Ovary (tissue), 3 donors: ENCODE measurements around the gene DRC1.

Experiments used
- EP300 ChIP-seq: sonication (generic); formaldehyde crosslinking; IDR thresholded peaks from one replicate; pipeline ENCODE4 v1.6.1; 2017; ENCODE audit warnings: antibody characterized with exemption
- POLR2A ChIP-seq: fragments of 450-650 bp; IDR thresholded peaks from one replicate; pipeline ENCODE4 v1.6.1; 2017; ENCODE audit warnings: antibody characterized with exemption, mild to moderate bottlenecking, moderate library complexity
- TF ChIP-seq, protein P1 (sequence below), 3 donors: fragments of 450-650 bp in 2 of 3; fragments of 200-600 bp in 1 of 3; IDR thresholded peaks; one replicate each; pipeline versions ENCODE4 v1.5.1 to v1.8.0; 2016 to 2022; ENCODE audit warnings: antibody characterized with exemption in 3 of 3, mild to moderate bottlenecking in 1 of 3
- donor health status: DM: no; HTN: no; CAD: no.

DNA sequence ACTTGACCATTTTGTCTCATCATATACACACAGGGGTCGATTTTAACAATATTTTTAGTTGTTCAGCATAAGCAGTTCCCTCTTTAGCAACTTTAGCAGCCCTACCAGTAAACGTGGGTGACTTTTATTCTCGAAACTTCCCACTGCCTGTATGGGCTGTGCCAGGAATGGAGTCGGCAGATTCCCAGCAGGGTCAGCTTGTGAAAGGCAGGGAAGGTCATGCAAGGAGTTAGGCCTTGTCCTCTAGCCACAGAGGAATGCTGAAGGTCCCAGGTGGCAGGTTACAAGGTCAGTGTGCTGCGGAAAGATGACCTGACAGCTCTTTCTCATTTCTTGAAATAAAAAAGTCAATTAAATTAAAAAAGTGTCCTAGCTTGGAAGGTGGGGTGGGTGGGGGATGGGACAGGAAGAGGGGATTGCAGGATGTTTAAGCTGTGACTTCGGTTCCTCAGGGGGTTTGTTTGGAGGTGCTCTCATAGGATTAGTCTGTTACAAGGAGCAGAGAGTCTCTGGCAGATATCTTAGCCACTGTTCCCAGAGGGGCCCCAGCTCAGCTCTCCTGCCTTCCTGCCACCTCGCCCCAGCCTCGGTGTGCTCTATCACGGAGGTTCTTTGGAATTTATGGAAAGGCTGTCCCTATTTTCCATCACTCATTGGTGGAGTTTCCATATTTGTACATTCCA lies 21.4 kb downstream of the DRC1 start:
- TF ChIP-seq POLR2A = no peak
- TF ChIP-seq, protein P1, sequence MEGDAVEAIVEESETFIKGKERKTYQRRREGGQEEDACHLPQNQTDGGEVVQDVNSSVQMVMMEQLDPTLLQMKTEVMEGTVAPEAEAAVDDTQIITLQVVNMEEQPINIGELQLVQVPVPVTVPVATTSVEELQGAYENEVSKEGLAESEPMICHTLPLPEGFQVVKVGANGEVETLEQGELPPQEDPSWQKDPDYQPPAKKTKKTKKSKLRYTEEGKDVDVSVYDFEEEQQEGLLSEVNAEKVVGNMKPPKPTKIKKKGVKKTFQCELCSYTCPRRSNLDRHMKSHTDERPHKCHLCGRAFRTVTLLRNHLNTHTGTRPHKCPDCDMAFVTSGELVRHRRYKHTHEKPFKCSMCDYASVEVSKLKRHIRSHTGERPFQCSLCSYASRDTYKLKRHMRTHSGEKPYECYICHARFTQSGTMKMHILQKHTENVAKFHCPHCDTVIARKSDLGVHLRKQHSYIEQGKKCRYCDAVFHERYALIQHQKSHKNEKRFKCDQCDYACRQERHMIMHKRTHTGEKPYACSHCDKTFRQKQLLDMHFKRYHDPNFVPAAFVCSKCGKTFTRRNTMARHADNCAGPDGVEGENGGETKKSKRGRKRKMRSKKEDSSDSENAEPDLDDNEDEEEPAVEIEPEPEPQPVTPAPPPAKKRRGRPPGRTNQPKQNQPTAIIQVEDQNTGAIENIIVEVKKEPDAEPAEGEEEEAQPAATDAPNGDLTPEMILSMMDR (IDR thresholded peaks at IDR 0.05) = no peak
- TF ChIP-seq EP300 = no peak
